GM19438 (cell line): Measurements from ENCODE around the gene C20orf144.
A peak's percentile ranks its signal among the peaks of the same experiment; 100 is the strongest.

Experiments used
- ATAC-seq: cut with Tn5 transposase; IDR thresholded peaks from one replicate; pipeline ENCODE4 v1.9.1; 2021; ENCODE audit warnings: low read depth; ENCODE audit not compliant: unreplicated experiment

Gene C20orf144

GRCh38 chr20:33676121-33676520 lies 14.0 kb downstream of the C20orf144 start:
- ATAC-seq, result no peak

GRCh38 chr20:33676652-33677645 lies 14.8 kb downstream of the C20orf144 start:
- no peak for ATAC-seq

GRCh38 chr20:33677991-33678702 lies 16.0 kb downstream of the C20orf144 start:
- ATAC-seq, result no peak

- peak; percentile 69 for ATAC-seq
Observed at GRCh38 chr20:33679758-33680485, 17.8 kb downstream of the C20orf144 start.

- ATAC-seq, result no peak
Observed at GRCh38 chr20:33680686-33681085, 18.6 kb downstream of the C20orf144 start.

DNA sequence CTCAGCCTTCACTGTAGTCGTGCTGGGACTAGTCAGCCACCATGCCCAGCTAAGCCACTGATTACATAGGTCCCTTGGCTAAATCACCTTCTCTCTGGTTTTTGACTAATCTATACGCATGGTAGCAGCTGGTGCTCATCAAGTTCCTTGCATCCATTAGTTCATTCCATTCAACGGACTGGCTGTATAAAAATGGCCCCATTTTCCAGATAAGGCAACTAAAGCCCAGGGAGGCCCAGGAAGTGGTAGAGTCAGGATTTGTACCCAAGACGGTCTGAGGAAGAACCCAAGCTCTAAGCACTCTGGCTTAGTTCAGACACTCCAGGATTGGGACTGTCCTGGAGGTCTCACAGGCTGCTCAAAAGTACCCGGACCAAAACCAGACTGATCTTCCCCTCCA lies 19.2 kb downstream of the C20orf144 start:
- ATAC-seq, result no peak

GRCh38 chr20:33681728-33682353 lies 19.7 kb downstream of the C20orf144 start:
- ATAC-seq, result no peak

- no peak for ATAC-seq
Observed at GRCh38 chr20:33684533-33685327, 22.6 kb downstream of the C20orf144 start.

DNA sequence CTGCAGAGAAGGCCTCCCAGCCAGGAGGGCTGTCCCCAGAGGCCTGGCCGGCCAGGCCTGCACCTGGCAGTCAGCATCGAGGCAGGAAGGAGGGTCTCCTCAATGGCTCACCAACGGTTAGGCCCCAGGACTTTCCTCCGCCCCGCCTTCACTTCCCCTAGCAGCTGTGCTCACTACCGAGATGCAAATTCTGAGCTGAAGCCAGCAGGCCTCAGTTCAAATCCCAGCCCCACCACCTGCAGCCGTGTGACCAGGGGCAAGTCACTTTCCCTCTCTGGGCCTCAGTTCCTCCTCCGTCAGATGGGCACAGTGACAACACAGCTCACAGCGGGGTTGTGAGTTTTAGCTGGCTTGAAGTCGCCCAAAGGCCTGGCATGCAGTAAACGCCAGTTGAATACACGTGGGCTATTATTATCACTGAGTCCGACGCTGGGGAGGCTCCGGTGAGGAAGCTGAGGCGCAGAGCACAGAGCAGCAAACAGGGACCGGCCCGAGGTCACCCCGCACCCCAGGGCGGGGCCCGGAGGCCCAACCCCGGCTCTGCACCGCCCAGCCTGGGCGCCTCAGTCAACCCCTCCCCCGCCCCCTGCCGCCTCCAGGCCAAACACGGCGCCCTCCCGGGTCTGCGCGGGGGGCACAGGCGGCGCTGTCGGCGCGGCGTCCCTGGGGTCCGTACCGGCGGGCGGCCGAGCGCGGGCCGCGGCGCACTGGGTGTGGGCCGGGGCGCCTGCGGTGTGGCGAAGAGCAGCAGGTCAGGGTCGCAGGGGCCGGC lies 23.4 kb downstream of the C20orf144 start:
- ATAC-seq, result peak; percentile 44

- peak; percentile 77 for ATAC-seq
Observed at GRCh38 chr20:33686100-33686983, 24.2 kb downstream of the C20orf144 start, which contains the start of gene E2F1. Gene E2F1, minus strand, starts transcription at chr20:33686385. Its CDS starts 121 bp downstream, at chr20:33686264.

- no peak for ATAC-seq
Observed at GRCh38 chr20:33686984-33687366, 24.8 kb downstream of the C20orf144 start.

- no peak for ATAC-seq
Observed at GRCh38 chr20:33687370-33687915, 25.3 kb downstream of the C20orf144 start.

DNA sequence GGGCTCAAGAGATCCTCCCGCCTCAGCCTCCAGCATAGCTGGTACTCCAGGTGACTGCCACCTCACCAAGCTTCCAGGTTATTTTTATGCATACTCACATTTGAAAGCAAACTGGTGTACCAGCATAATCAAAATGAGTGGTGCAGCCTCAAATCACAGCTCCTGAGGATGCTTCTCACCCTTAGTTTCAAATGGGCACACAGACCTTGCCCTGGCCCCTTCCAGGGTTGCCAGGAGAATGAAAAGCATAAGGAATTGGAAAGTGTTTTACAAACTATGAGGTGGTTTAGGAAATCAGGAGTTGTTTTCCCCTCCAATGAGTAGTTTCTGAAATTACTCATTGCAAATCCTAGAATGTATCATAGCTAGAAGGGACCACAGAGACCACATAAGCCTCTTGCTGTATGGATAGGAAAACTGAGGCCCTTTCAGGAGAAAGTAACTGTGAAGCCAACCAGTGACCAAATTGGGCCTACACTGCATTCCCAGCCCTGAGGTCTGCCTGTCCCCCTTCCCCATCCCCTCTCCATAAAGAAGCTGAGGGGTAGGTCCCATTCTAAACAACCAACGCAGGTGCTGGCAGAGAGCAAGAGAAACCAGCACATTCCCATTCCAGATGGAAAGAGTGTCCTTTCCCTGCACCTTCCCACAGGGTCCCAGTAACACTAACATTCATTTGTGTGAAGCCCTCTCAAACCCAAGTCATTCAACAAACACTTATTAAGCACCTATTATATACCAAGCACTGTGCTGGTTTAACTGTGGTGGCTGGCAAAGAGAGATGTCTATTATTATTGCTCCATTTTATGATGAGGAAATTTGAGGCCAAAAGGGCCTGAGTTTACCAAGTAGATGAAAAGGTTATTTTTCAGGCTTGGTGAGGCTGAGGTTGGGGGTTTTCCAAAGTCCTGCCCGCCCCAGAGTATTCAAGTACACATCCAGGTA lies 26.1 kb downstream of the C20orf144 start:
- ATAC-seq, result no peak

- ATAC-seq, result no peak
Observed at GRCh38 chr20:33688938-33689424, 26.9 kb downstream of the C20orf144 start.

- ATAC-seq, result no peak
Observed at GRCh38 chr20:33689493-33689892, 27.4 kb downstream of the C20orf144 start.

- ATAC-seq, result no peak
Observed at GRCh38 chr20:33689973-33690372, 27.8 kb downstream of the C20orf144 start.
